NCI-H82 (cell line): ENCODE data around the gene SIRT2.

Source experiments
- DNase-seq: peaks from one replicate; lab custom pipeline; 2025; lab: John Stamatoyannopoulos, UW

The SIRT2 gene

GRCh38 chr19:38920602-38921419 lies 21.4 kb upstream of the SIRT2 start:
- DNase-seq: no peak

GRCh38 chr19:38919837-38920601 lies 20.6 kb upstream of the SIRT2 start:
- DNase-seq: no peak

GRCh38 chr19:38918526-38918925 lies 19.1 kb upstream of the SIRT2 start:
- DNase-seq: no peak

- peak; percentile 72 for DNase-seq
These were observed 18.6 kb upstream of the SIRT2 start for GRCh38 chr19:38917921-38918491.

- no peak for DNase-seq
These were observed 18.1 kb upstream of the SIRT2 start for GRCh38 chr19:38917516-38917915.

GRCh38 chr19:38915329-38916321 lies 16.2 kb upstream of the SIRT2 start:
- DNase-seq: no peak

- DNase-seq: no peak
These were observed 14.5 kb upstream of the SIRT2 start for GRCh38 chr19:38913958-38914357.

GRCh38 chr19:38912600-38913514 lies 13.4 kb upstream of the SIRT2 start:
- DNase-seq: peak; percentile 63

GRCh38 chr19:38911388-38912001 lies 12.1 kb upstream of the SIRT2 start:
- no peak for DNase-seq

GRCh38 chr19:38910488-38910887 lies 11.1 kb upstream of the SIRT2 start:
- no peak for DNase-seq

GRCh38 chr19:38908911-38909310 lies 9.5 kb upstream of the SIRT2 start:
- DNase-seq: no peak

GRCh38 chr19:38907670-38908069 lies 8.3 kb upstream of the SIRT2 start:
- no peak for DNase-seq

- no peak for DNase-seq
These were observed 7.8 kb upstream of the SIRT2 start for GRCh38 chr19:38907227-38907626.

- DNase-seq: no peak
These were observed 6.2 kb upstream of the SIRT2 start for GRCh38 chr19:38905620-38906019.

GRCh38 chr19:38904581-38905539 lies 5.4 kb upstream of the SIRT2 start:
- no peak for DNase-seq

GRCh38 chr19:38901683-38902082 lies 2.3 kb upstream of the SIRT2 start:
- DNase-seq: no peak

GRCh38 chr19:38900743-38901190 lies 1.3 kb upstream of the SIRT2 start:
- no peak for DNase-seq

- peak; percentile 94 for DNase-seq
These were observed 798 bp upstream of the SIRT2 start for GRCh38 chr19:38900202-38900629.
